GM13976 (cell line): ENCODE data around the gene FOXQ1.

ENCODE experiments used
- DNase-seq: peaks from one replicate; pipeline ENCODE4 v3.0.0; 2012; ENCODE audit warnings: low spot score
- in situ Hi-C: fragments of 300-500 bp; cut with MboI; formaldehyde crosslinking; loops from one replicate; pipeline ENCODE4 v1.12.0; 2022; ENCODE audit warnings: low sequenced_read_pairs, mixed read lengths, inconsistent platforms; ENCODE audit not compliant: unreplicated experiment
- TF ChIP-seq, protein P1 (sequence below): IDR thresholded peaks from 2 replicates; pipeline ENCODE4 v1.5.1; 2012; ENCODE audit warnings: borderline replicate concordance, mild to moderate bottlenecking; ENCODE audit not compliant: insufficient read depth; ENCODE audit errors: extremely low read depth, missing control alignments, control extremely low read depth

Gene FOXQ1

DNA sequence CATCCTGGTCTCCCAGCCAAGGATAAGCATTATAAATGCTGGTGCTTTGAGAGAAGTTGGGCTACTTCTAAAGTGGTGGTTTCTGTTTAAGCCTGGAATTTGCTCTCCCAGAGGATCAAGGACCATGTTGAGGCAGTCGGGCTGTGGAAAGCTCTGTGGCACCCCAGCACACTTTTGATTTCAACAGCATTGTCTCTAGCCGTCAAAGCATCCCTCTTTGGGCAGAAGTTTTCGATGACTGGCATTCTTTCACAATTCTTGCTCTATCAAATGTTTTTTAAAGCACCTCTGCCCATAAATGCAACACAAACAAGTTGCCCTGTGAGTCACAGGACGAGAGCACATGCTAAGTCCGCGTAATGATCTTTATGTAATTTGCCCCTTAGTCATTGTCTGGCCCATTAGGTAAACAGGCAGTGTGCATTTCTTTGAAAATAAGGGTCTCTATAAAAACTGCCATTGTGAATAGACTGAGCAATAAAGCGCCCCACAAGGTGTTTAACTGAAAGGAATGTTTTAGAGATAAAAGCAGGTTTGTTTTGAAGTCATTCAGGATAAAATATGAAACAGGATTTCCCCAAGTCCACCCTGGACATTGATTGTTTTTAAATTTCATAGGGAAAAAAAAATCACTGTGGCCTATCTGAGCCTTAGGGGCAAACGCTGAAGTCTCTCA is 44.7 kb upstream of the FOXQ1 start:
- no peak for DNase-seq
- in situ Hi-C loops, result no loop called here

DNA sequence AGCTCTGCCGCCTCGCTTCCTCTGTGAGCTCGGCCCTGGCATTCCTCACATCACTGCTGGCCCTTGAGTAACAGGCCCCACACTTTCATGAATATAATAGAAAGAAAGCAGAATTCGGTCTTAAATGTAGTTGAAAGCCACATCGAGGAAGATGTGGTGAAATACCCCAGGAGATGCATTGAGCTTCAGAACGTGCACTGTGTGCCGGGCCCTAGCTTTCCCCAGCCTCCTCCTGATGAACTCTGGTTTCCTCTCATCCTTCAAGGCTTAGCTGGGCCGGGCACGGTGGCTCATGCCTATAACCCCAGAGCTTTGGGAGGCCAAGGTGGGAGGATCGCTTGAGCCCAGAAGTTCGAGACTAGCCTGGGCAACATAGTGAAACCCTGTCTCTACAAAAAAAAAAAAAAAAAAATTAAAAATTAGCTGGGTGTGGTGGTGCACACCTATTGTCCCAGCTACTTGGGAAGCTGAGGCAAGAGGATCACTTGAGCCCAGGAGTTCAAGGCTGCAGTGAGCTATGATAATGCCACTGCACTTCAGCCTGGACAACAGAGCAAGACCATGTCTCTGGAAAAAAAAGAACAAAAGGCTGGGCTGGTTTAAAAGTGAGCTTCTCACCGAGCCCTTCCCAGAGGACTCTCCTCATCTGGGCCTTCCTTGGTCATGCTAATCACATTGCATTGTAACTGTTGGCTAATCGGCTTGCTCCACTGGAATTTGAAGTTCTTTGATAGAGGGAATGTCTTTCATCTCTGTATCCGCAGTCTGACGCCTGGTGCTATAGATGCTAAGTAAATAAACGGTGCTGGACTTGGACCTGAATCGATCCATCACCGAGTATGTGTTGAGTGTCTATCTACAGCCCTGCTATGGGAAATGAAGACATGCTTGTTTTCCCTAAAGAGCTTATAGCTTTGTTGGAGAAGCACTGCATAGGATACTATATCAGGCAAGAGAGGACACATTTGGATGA is 43.8 kb upstream of the FOXQ1 start:
- TF ChIP-seq, protein P1, sequence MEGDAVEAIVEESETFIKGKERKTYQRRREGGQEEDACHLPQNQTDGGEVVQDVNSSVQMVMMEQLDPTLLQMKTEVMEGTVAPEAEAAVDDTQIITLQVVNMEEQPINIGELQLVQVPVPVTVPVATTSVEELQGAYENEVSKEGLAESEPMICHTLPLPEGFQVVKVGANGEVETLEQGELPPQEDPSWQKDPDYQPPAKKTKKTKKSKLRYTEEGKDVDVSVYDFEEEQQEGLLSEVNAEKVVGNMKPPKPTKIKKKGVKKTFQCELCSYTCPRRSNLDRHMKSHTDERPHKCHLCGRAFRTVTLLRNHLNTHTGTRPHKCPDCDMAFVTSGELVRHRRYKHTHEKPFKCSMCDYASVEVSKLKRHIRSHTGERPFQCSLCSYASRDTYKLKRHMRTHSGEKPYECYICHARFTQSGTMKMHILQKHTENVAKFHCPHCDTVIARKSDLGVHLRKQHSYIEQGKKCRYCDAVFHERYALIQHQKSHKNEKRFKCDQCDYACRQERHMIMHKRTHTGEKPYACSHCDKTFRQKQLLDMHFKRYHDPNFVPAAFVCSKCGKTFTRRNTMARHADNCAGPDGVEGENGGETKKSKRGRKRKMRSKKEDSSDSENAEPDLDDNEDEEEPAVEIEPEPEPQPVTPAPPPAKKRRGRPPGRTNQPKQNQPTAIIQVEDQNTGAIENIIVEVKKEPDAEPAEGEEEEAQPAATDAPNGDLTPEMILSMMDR, result no peak
- no peak for DNase-seq
- in situ Hi-C loops, result no loop called here

More for the DNA sequence above, 44.7 kb upstream of the FOXQ1 start:
- TF ChIP-seq, protein P1, result no peak

DNA sequence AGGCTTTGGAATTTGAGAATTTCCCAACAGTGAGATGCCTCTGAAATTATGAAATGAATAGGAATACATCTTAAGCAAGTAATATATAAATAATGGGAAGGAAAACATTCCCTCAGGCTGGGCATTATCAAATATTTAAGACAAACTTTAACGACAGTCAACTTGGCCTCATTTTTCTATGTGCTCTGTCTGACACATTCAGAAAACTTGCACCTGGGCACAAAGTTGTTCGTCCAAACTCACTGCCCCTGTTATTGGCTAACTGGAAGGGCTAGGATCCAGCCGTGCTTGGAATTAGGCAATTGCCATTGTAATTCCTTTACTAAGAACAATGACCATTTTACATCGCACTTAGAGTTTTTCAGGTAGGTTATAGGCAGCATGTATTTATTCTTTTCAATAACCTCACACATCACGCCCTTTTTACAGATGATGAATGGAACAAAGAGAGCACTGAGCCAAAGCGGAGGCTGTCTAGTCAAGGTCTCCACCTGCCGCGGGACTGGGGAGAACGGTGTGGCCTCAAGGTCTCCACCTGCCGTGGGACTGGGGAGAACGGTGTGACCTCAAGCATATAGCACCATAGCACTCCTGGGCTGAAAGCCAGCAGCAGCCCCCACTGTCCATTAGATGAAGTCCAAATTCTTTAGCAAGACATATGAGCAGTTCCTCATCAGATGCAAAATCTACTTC is 40.7 kb upstream of the FOXQ1 start:
- in situ Hi-C loops, result no loop called here
- no peak for DNase-seq
- TF ChIP-seq, protein P1, result no peak

DNA sequence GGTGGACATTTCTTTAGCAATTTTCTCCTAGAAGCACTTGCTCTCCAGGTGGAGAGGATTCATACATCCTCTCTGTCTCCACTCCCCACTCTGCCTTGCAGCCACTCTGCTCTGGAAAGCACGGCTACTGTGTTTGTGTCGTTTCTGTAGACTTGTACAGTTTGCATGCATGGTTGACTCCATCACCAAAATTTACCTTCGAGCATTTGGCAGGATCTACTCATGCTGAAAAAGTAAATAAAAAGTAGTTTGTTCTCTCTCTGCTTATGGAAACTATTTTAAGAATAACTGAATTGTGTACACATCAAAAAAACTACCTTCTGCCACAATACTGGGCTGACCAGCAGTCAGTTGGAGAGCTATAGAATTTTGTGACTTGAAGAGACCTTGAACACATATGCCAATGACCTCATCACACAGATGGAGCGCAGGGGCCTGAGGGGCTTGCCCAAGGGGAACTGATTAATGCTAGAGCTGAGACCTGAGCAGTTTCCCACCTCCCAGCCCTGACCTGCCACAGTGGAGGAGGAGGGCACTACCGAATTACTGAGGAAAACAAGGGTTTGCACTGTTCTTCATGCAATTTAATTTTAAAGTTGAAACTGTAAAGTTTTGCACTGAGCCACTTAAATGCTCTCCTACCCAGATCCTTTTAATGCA is 33.7 kb upstream of the FOXQ1 start:
- TF ChIP-seq, protein P1, result no peak
- DNase-seq, result no peak
- in situ Hi-C loops, result no loop called here

DNA sequence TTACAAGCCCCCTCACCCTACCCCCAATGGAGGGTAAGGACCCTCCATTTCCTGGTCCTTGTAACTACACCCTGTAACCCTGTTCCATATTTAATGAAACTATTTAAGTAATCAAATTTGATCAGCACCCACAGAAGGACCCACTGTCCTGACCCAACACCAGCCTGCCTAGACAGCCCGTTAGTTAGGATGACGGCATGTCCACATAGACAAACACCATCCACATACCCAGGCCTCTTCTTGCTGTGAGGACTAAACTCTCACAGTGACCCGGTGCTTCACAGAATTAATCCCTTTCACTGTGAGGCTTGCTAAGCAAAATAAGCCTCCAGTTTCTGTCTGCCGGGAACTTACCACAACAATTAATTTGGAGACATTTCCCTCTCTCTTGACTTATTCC is 32.8 kb upstream of the FOXQ1 start:
- DNase-seq, result no peak
- in situ Hi-C loops, result no loop called here
- TF ChIP-seq, protein P1, result no peak

DNA sequence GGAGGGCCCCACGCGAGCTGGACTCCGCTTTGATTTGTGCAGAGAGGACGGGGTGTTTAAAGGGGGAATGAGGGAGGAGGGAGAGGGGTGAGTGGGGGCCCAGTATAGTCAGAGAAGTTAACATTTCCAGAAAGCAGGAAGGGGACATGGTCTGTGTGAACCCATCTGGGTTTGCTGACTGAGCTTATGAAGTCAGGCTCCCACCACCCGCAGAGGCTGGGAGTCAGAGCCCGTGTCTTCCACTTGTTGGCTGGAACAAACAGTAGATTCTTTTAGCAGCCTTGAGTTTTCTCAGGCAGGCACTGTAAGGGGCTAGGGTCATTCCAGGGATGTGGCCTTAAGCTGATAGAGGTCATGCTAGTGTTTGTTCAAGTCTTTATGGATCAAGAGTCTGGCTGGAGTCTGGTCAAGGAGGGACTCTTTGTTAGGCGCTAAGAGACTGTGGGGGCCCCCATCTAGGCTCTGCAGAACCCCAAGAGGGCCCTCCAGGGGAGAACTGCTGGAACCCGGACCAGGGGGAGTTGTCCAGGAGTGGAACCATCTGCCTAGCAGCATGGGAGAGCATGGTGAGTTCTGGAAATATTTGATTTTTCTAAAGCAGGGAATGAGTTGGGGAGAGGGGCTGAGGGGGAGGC is 31.1 kb upstream of the FOXQ1 start:
- no peak for DNase-seq
- in situ Hi-C loops, result no loop called here
- TF ChIP-seq, protein P1, result no peak
